CD14-positive monocyte (primary cell): ENCODE measurements around the gene BEST4. TPM values are rescaled to one million over a fixed set of nuclear protein-coding genes. Genes with fewer than 3 reads are reported as not detected.

Source experiments
- DNase-seq, 3 donors: peaks; one replicate each; pipeline ENCODE4 v3.0.0-alpha.2; 2011 to 2022
- H2AFZ ChIP-seq: 2 replicates; pipeline ENCODE4 v1.6.0; 2012; ENCODE audit warnings: mild to moderate bottlenecking, low read depth, low read length, inconsistent platforms; ENCODE audit not compliant: insufficient read depth, poor library complexity, severe bottlenecking
- H3K27ac ChIP-seq, 2 donors: 1 replicate in 1 of 2; 2 replicates in 1 of 2; pipeline ENCODE4 v1.5.1; 2012 to 2013; ENCODE audit warnings: low read length in 2 of 2, control low read depth in 1 of 2, inconsistent platforms in 1 of 2, low read depth in 1 of 2, mild to moderate bottlenecking in 1 of 2
- H3K27me3 ChIP-seq, 2 donors: one replicate each; pipeline versions ENCODE4 v1.6.0 to v1.6.1; 2011 to 2013; ENCODE audit warnings: low read length in 2 of 2; ENCODE audit not compliant: control insufficient read depth in 2 of 2, insufficient read depth in 2 of 2
- H3K36me3 ChIP-seq, 2 donors: replicated peaks in 1 of 2; 1 replicate in 1 of 2; 2 replicates in 1 of 2; pipeline versions ENCODE4 v1.5.1 to v1.6.1; 2012 to 2013; ENCODE audit warnings: low read length in 2 of 2, control low read depth in 1 of 2, inconsistent platforms in 1 of 2, mild to moderate bottlenecking in 1 of 2; ENCODE audit not compliant: insufficient read depth in 2 of 2, control insufficient read depth in 1 of 2
- H3K4me1 ChIP-seq, 2 donors: 1 replicate in 1 of 2; 2 replicates in 1 of 2; pipeline versions ENCODE4 v1.5.1 to v1.6.1; 2012 to 2013; ENCODE audit warnings: low read length in 2 of 2, control low read depth in 1 of 2, inconsistent platforms in 1 of 2, mild to moderate bottlenecking in 1 of 2, moderate library complexity in 1 of 2; ENCODE audit not compliant: insufficient read depth in 2 of 2, control insufficient read depth in 1 of 2
- H3K4me2 ChIP-seq: replicated peaks from 2 replicates; pipeline ENCODE3; 2012; ENCODE audit warnings: low read length, moderate library complexity, mild to moderate bottlenecking; ENCODE audit not compliant: poor library complexity, severe bottlenecking; ENCODE audit errors: extremely low read depth
- H3K4me3 ChIP-seq, 3 experiments: fragments of 200-600 bp in 1 of 3; sonication (generic) in 1 of 3; replicated peaks in 1 of 3; 1 replicate in 2 of 3; 2 replicates in 1 of 3; pipeline ENCODE4 v1.5.1; 2011 to 2013; ENCODE audit warnings: low read length in 3 of 3, mild to moderate bottlenecking in 3 of 3, control low read depth in 2 of 3, low read depth in 2 of 3, inconsistent platforms in 1 of 3, moderate library complexity in 1 of 3
- H3K79me2 ChIP-seq: 2 replicates; pipeline ENCODE4 v1.6.0; 2012; ENCODE audit warnings: mild to moderate bottlenecking, control low read depth, inconsistent platforms, low read length, moderate library complexity; ENCODE audit not compliant: insufficient read depth
- H3K9ac ChIP-seq: 2 replicates; pipeline ENCODE4 v1.6.0; 2017; ENCODE audit warnings: low read length, mild to moderate bottlenecking; ENCODE audit not compliant: insufficient read depth, poor library complexity, severe bottlenecking
- H3K9me3 ChIP-seq, 2 donors: replicated peaks in 1 of 2; 1 replicate in 1 of 2; 2 replicates in 1 of 2; pipeline versions ENCODE4 v1.5.1 to v1.6.1; 2012 to 2013; ENCODE audit warnings: low read length in 2 of 2, control low read depth in 1 of 2; ENCODE audit not compliant: control insufficient read depth in 1 of 2, insufficient read depth in 1 of 2
- H4K20me1 ChIP-seq: 2 replicates; pipeline ENCODE4 v1.6.0; 2012; ENCODE audit warnings: mild to moderate bottlenecking, low read length, control low read depth, moderate library complexity; ENCODE audit not compliant: insufficient read depth
- H3K27ac Mint-ChIP-seq, 7 donors: one replicate each; pipeline ENCODE4 v1.8.0; 2020; ENCODE audit warnings: mild to moderate bottlenecking in 7 of 7, mixed read lengths in 7 of 7, moderate library complexity in 6 of 7, inconsistent platforms in 2 of 7
- H3K27me3 Mint-ChIP-seq, 3 donors: one replicate each; pipeline ENCODE4 v1.8.0; 2021 to 2022; ENCODE audit warnings: low read depth in 3 of 3, mild to moderate bottlenecking in 3 of 3, mixed read lengths in 3 of 3, moderate library complexity in 3 of 3, inconsistent platforms in 1 of 3
- H3K36me3 Mint-ChIP-seq, 2 donors: one replicate each; pipeline ENCODE4 v1.8.0; 2020; ENCODE audit warnings: mixed read lengths in 2 of 2, inconsistent platforms in 1 of 2, mild to moderate bottlenecking in 1 of 2
- H3K4me1 Mint-ChIP-seq: one replicate; pipeline ENCODE4 v1.8.0; 2020; ENCODE audit warnings: mild to moderate bottlenecking, mixed read lengths
- H3K4me3 Mint-ChIP-seq, 2 donors: one replicate each; pipeline ENCODE4 v1.8.0; 2020; ENCODE audit warnings: mild to moderate bottlenecking in 2 of 2, mixed read lengths in 2 of 2, moderate library complexity in 1 of 2
- H3K9me3 Mint-ChIP-seq, 7 donors: one replicate each; pipeline ENCODE4 v1.8.0; 2020 to 2022; ENCODE audit warnings: mixed read lengths in 7 of 7, mild to moderate bottlenecking in 6 of 7, moderate library complexity in 6 of 7, inconsistent platforms in 2 of 7
- CTCF ChIP-seq: fragments of 200-600 bp; IDR thresholded peaks from one replicate; pipeline ENCODE4 v1.8.0; 2022; ENCODE audit warnings: antibody characterized with exemption, mild to moderate bottlenecking
- WGBS: methylation state at CpG from one replicate; pipeline ENCODE4 v1.1.5; 2013; ENCODE audit warnings: missing lambda C conversion rate; ENCODE audit not compliant: insufficient coverage; 5-methylcytosine and 5-hydroxymethylcytosine counted together
- intact Hi-C, 2 donors: fragments of 100-400 bp; cut with micrococcal nuclease; formaldehyde crosslinking; loops; one replicate each; pipeline versions ENCODE4 v1.15.0 to v1.15.1; 2023
- polyA plus RNA-seq, 3 donors: library from polyadenylated mRNA; depleted of rRNA in 1 of 3; unstranded in 2 of 3; stranded (reverse) in 1 of 3; fragments of 300-500 nt in 2 of 3; fragments of >200 nt in 1 of 3; fragmentation: Illumina TruSeq in 2 of 3; gene quantifications; 1 replicate in 2 of 3; 2 replicates in 1 of 3; pipeline ENCODE4 v1.2.3, GENCODE V29; 2012 to 2021

The BEST4 gene
- polyA plus RNA-seq, 3 donors, result 0.19 TPM; not detected in 2

DNA sequence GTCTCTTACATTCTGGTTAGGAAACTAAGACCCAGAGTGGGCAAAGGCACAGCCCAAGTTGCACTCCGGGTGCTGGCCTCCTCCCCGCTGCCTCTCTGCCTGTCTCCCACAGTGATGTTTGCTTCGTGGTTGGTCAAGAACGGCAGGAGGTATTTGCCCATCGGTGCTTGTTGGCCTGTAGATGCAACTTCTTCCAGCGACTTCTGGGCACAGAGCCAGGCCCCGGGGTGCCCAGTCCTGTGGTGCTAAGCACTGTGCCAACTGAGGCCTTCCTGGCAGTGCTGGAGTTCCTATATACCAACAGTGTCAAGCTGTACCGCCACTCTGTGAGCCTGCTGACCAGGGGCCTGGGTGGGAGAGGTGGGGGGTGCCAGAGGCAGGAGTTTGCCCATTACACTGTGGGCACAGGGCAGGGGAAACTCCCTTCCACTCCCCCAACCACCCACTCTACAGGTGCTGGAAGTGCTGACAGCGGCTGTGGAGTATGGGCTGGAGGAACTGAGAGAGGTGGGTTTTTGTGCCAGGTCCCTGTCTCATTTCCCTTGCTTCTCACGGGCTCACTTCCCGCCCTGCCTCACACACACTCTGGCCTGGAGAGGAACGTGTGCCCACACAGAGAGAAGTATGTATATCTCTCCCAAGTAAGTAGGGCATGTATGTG is 22.3 kb upstream of the BEST4 start:
- Mint-ChIP-seq H3K9me3 (no peaks in the 10 kb centered on the region), H3K36me3 (peaks cover 26 to 28% of the 10 kb centered on the region in 2 donors), H3K27ac (peak overlapping the region; percentile 100), H3K4me3 (peak overlapping the region in 1 of 2 donors; percentile 57), H3K4me1 (peaks cover 84% of the 10 kb centered on the region), H3K27me3 (peaks cover 0 to 3% (median 1%) of the 10 kb centered on the region in 3 donors)
- H3K79me2 ChIP-seq, result no peaks in the 10 kb centered on the region
- peaks cover 88 to 97% of the 10 kb centered on the region in 2 donors for H3K4me1 ChIP-seq
- peak overlapping the region in 1 of 3 experiments; percentile 29 for H3K4me3 ChIP-seq
- TF ChIP-seq CTCF, result no peak
- peak; percentile 67 to 87 (median 70) for DNase-seq
- whole genome bisulfite sequencing, result 0% methylated on average over 4 of the region's 12 CpGs
- H3K4me2 ChIP-seq, result peak overlapping the region; percentile 25
- H3K9ac ChIP-seq, result peak overlapping the region; percentile 83
- peaks cover 6 to 14% of the 10 kb centered on the region in 2 donors for H3K36me3 ChIP-seq
- no peaks in the 10 kb centered on the region for H3K27me3 ChIP-seq
- H3K27ac ChIP-seq, result peak overlapping the region; percentile 99 to 100
- H2AFZ ChIP-seq, result no peak overlapping the region
- intact Hi-C loops, result no loop called here
- H4K20me1 ChIP-seq, result no peaks in the 10 kb centered on the region
- no peaks in the 10 kb centered on the region for H3K9me3 ChIP-seq

GRCh38 chr1:44808938-44809917 is 21.3 kb upstream of the BEST4 start:
- Histone ChIP-seq H3K4me2 (peak overlapping the region; percentile 25), H3K36me3 (peaks cover 13 to 24% of the 10 kb centered on the region in 2 donors), H3K4me1 (peaks cover 78 to 87% of the 10 kb centered on the region in 2 donors), H3K79me2 (no peaks in the 10 kb centered on the region), H3K27ac (peak overlapping the region; percentile 99 to 100), H3K27me3 (no peaks in the 10 kb centered on the region), H2AFZ (no peak overlapping the region), H3K9me3 (no peaks in the 10 kb centered on the region), H3K4me3 (peak overlapping the region in 1 of 3 experiments; percentile 29), H3K9ac (peak overlapping the region; percentile 83), H4K20me1 (no peaks in the 10 kb centered on the region)
- 3% methylated on average over 3 of the region's 6 CpGs for WGBS
- peaks cover 0 to 4% (median 3%) of the 10 kb centered on the region in 3 donors for H3K27me3 Mint-ChIP-seq
- intact Hi-C loops, result loop anchor here in 1 of 2 donors (1.0 kb wide), 1 partner anchor 8 kb away; no protein-coding TSS in a partner anchor
- H3K4me3 Mint-ChIP-seq, result peak overlapping the region; percentile 64 to 78
- TF ChIP-seq CTCF, result peak; percentile 21
- H3K27ac Mint-ChIP-seq, result peak overlapping the region; percentile 100
- no peaks in the 10 kb centered on the region for H3K9me3 Mint-ChIP-seq
- peak; percentile 90 to 95 (median 93) for DNase-seq
- peaks cover 30 to 32% of the 10 kb centered on the region in 2 donors for H3K36me3 Mint-ChIP-seq
- peaks cover 77% of the 10 kb centered on the region for H3K4me1 Mint-ChIP-seq
